Stimulated activated CD4-positive, alpha-beta T cell treated with anti-CD3 and anti-CD28 coated beads, Interleukin-2, amount 100 ng/mL, for 24 hours (primary cell): ENCODE measurements around the gene ABCA1.
"Not testable (repeated sequence)": the region's sequence is repeated elsewhere in the genome, so short reads cannot be mapped to it uniquely, and the experiment has no call there.

Experiments used
- DNase-seq, 2 donors: peaks; one replicate each; pipeline ENCODE4 v3.0.0-alpha.2; 2020

ABCA1 gene

DNA sequence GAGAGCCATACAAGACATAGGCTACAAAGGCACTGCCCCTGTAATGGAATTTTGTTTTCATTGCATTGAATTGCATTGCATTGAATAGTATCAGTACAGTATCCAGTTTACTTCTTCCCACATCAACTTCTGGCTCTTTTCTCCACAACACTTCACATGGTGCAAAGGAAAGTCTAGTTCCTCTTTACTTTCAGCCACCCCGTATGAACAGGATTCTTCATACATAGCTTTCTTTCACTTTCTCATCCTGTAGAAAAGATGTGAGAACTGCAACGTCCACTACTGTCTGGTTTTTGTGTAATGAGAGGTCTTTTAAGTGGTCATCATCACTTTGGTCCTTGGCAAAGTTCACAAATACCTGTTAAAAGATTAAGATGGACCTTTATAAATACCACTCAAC lies 143.9 kb downstream of the ABCA1 start:
- no peak for DNase-seq

DNA sequence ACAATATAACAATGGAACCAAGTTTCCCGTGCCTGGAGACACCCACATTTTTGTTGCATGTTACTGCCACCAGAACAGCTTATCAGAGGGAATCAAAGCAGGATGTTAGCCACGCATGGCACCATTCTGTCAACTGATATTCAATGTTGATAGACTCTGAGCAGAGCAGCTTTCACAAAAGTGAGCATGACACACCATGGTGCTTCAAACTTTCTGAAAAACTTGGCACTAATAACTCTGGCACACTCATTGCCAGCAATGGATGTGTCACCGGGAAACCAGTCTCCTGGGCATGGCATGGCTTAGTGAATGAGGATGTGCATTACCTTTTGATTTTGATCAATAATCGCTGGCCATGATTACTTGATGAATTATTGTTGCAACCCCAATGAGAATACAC lies 144.4 kb downstream of the ABCA1 start:
- DNase-seq = no peak

- no peak for DNase-seq
Measured at GRCh38 chr9:104780796-104781395, 147.1 kb downstream of the ABCA1 start.

DNA sequence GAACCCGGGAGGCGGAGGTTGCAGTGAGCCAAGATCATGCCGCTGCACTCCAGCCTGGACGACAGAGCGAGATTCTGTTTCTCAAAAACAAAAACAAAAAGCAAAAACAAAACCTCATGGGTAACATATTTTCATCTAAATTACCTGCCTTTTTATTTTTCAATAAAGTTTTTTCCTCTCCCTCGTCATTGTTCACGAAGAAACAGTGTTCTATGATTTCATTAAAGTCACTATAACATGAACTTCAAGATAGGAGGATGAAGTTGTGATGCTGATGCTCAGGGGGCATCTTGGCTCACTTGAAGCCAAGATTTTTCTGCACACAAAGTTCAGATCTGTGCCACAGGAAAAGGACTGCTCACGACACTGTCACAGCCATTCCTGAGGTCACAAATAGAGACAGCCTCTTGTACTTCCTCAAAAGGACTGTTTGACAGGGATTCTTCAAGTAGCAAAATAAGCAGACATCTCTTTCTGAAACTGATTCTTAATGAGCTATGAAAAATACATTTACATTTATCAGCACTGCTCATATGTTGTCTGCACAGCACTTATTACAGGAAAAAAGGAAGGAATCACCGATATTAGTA lies 147.9 kb downstream of the ABCA1 start:
- no peak for DNase-seq

DNA sequence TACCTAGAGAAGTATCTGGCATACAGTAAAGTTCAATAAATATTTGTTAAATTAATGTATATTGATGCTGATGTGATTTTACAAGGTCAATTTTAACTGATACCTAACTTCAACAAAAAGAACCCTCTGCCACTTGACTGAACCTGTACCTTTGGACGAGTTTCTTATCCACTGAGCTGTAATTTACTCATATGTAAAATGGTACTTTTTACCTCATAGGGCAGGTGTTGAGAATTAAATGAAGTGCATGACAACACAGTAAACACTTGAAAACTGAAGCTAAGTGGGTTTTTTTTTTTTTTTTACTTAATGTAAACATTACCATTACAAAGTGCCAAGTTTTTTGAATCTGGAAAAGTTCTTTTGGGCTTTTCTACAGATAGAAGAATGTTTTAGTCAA lies 148.6 kb downstream of the ABCA1 start:
- no peak for DNase-seq

DNA sequence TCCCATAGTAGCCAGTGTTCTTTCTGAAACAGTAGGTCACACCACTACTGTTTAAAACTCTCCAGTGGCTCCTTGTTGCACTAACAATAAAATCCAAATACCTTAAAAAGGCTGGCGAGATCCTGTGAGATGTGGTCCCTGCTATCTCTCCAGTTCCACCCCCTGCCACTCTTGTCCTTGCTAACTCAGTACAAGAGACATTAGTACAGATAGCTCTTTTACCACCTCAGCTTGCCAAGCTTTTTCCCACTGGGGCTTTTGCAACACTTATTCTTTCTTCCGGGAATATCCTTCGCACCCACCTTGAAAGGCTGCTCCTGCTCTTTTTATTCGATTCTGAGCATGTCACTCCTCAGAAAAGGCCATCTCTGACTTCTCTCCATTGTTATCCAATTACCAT lies 149.2 kb downstream of the ABCA1 start:
- DNase-seq = no peak

DNA sequence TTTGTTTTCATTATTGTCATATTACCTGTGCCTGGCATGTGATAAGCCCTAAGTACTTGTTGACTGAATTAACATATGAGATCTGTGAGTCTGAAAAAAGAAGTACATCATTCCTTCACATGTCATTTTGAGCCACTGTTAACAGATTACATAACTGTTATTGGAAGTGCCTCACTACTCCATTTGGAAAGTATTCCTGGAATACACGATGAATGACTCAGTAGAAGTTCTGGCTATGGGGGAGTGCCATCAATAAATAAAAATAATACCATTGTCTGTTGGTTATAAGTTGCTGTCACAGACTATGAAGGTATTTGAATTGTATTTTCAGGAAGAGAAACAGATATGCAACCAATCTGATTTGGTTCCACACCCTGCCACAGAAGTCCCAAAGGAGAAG lies 151.2 kb downstream of the ABCA1 start:
- DNase-seq = no peak

GRCh38 chr9:104775976-104776375 lies 152.0 kb downstream of the ABCA1 start:
- no peak for DNase-seq

DNA sequence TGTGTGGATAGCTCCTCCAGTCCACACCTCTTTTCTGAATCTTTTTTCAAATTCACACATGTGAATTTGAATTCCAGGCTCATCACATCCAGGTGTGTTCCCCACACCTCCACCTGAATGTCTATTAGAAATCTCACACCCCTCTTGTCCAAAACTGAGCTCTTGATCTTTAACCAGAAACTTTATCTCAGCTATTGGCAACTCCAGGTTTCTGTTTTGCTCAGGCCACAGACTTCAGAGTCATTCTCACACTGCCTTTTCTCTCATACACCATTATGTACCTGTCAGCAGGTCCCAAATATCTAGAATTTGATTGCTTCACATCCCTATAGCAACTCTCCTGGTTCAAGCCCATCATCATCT lies 152.4 kb downstream of the ABCA1 start:
- no peak for DNase-seq

GRCh38 chr9:104774831-104775573 lies 153.0 kb downstream of the ABCA1 start:
- DNase-seq = no peak

DNA sequence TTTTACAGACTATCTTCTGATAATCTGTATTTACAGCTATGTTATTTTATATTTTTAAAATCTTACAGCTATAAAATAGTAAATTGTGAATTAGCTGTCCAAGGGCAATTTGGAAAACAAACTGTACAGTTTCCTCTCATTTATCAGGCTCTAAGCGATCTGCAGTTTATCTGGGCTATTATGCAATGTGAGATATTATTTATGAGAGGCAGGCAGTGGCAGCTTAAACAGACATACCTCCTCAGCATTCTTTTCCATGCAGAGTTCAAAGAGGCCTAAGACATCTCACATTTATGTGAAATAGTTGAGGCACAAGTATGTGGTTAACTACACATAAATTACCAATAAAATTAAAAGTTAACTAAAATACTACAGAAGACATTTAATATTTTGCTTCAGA lies 153.8 kb downstream of the ABCA1 start:
- no peak for DNase-seq

- no peak for DNase-seq
Measured at GRCh38 chr9:104772714-104773510, 155.0 kb downstream of the ABCA1 start.

- no peak for DNase-seq
Measured at GRCh38 chr9:104769655-104770054, 158.3 kb downstream of the ABCA1 start.

DNA sequence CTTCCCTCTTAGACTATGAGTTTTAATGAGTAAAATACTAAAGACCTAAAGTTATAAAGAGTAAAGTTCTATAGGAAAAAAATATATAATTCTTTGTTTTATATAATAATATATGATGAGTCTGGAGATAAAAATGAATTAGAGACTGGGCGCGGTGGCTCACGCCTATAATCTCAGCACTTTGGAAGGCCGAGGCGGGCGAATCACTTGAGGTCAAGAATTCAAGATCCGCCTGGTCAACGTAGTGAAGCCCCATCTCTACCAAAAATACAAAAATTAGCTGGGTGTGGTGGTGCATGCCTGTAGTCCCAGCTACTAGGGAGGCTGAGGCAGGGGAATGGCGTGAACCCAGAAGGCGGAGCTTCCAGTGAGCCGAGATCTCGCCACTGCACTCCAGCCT lies 158.9 kb downstream of the ABCA1 start:
- DNase-seq = not testable (repeated sequence)

DNA sequence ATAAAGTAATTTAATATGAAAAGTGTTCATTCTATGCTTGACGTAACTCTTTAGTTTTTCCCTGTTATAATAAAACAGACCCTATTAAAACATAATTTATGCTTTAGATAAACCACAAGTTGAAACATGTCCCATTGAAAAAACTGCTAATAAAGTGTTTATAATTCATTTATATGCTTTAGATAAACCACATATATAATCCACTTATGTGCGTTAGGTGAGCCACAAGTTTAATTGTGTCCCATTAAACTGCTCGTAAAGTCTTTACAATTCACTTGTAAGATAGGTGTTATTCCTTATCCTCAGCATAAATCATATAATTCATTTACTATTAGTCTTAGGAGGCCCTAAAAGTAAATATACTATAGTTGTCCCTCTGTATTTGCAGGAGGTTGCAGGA lies 160.4 kb downstream of the ABCA1 start:
- no peak for DNase-seq

GRCh38 chr9:104766025-104766424 lies 161.9 kb downstream of the ABCA1 start:
- DNase-seq = no peak

- no peak for DNase-seq
Measured at GRCh38 chr9:104765138-104765537, 162.8 kb downstream of the ABCA1 start.

GRCh38 chr9:104758974-104759373 lies 169.0 kb downstream of the ABCA1 start:
- DNase-seq = no peak

- DNase-seq = no peak
Measured at GRCh38 chr9:104750185-104750767, 177.7 kb downstream of the ABCA1 start.

- DNase-seq = no peak
Measured at GRCh38 chr9:104748359-104749031, 179.5 kb downstream of the ABCA1 start.

- DNase-seq = peak; percentile 87 to 89
Measured at GRCh38 chr9:104747565-104748358, 180.2 kb downstream of the ABCA1 start, which contains the start of gene NIPSNAP3A. TSS of gene NIPSNAP3A (plus strand) at chr9:104747683. CDS start at chr9:104747793, 110 bp downstream.

DNA sequence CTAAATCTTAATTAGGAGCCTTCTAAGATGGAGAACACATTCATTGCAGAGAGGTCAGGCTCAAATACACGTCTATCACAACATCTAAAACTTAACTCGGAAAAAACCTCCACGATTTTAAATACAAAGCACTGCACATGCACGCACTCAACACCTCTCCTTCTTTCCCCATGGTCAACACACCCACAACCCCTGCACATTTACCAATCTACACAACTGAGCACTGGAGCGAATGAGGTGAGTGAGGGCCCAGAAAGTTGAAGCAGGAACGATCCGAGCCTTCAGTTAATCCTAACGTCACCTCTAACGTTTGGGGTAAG lies 180.8 kb downstream of the ABCA1 start:
- DNase-seq = no peak
